Measurements from ENCODE around the gene NRSN2. TPM values are rescaled to one million over a fixed set of nuclear protein-coding genes. Genes with fewer than 3 reads are reported as not detected.

Gene NRSN2
- total RNA-seq, 1 donor from 2014 or later = 14.6 TPM

- peak overlapping the region; percentile 15 to 64 (median 45) for H3K9ac ChIP-seq (ENCODE audit: low read depth in 1 of 3, low read length in 3 of 3)
These were observed 36.9 kb upstream of the NRSN2 start for GRCh38 chr20:309841-310644.

GRCh38 chr20:310645-311044 is 36.3 kb upstream of the NRSN2 start:
- Histone ChIP-seq H3K9me3 (ENCODE audit: control insufficient read depth in 3 of 3, low read length in 3 of 3) (no peaks in the 10 kb centered on the region), H3K4me1 (ENCODE audit: control insufficient read depth in 3 of 3, insufficient read depth in 3 of 3, low read length in 3 of 3) (peaks cover 4 to 8% (median 7%) of the 10 kb centered on the region in 3 donors), H3K9ac (ENCODE audit: low read depth in 1 of 3, low read length in 3 of 3) (no peak overlapping the region), H3K36me3 (ENCODE audit: control insufficient read depth in 3 of 3, insufficient read depth in 3 of 3, low read length in 3 of 3) (no peaks in the 10 kb centered on the region), H3K4me3 (ENCODE audit: low read length in 3 of 3) (peak overlapping the region; percentile 24 to 77 (median 57)), H3K27ac (ENCODE audit: low read depth, low read length) (no peak overlapping the region), H3K27me3 (ENCODE audit: control insufficient read depth in 3 of 3, insufficient read depth in 3 of 3, low read length in 3 of 3) (no peaks in the 10 kb centered on the region)

More at GRCh38 chr20:309841-310644, 36.9 kb upstream of the NRSN2 start:
- Histone ChIP-seq H3K27me3 (ENCODE audit: control insufficient read depth in 3 of 3, insufficient read depth in 3 of 3, low read length in 3 of 3) (no peaks in the 10 kb centered on the region), H3K9me3 (ENCODE audit: control insufficient read depth in 3 of 3, low read length in 3 of 3) (no peaks in the 10 kb centered on the region), H3K4me3 (ENCODE audit: low read length in 3 of 3) (peak overlapping the region; percentile 57 to 77 (median 63)), H3K4me1 (ENCODE audit: control insufficient read depth in 3 of 3, insufficient read depth in 3 of 3, low read length in 3 of 3) (peaks cover 4 to 8% (median 7%) of the 10 kb centered on the region in 3 donors), H3K27ac (ENCODE audit: low read depth, low read length) (peak overlapping the region; percentile 77), H3K36me3 (ENCODE audit: control insufficient read depth in 3 of 3, insufficient read depth in 3 of 3, low read length in 3 of 3) (no peaks in the 10 kb centered on the region)

GRCh38 chr20:311609-312008 is 35.3 kb upstream of the NRSN2 start:
- Histone ChIP-seq H3K9ac (ENCODE audit: low read depth in 1 of 3, low read length in 3 of 3) (no peak overlapping the region), H3K27me3 (ENCODE audit: control insufficient read depth in 3 of 3, insufficient read depth in 3 of 3, low read length in 3 of 3) (no peaks in the 10 kb centered on the region), H3K27ac (ENCODE audit: low read depth, low read length) (no peak overlapping the region)

GRCh38 chr20:312067-312466 is 34.8 kb upstream of the NRSN2 start:
- H3K4me3 ChIP-seq (ENCODE audit: low read length in 3 of 3) = no peak overlapping the region
- H3K27me3 ChIP-seq (ENCODE audit: control insufficient read depth in 3 of 3, insufficient read depth in 3 of 3, low read length in 3 of 3) = no peaks in the 10 kb centered on the region
- peaks cover 4 to 8% (median 7%) of the 10 kb centered on the region in 3 donors for H3K4me1 ChIP-seq (ENCODE audit: control insufficient read depth in 3 of 3, insufficient read depth in 3 of 3, low read length in 3 of 3)
- H3K36me3 ChIP-seq (ENCODE audit: control insufficient read depth in 3 of 3, insufficient read depth in 3 of 3, low read length in 3 of 3) = no peaks in the 10 kb centered on the region
- no peaks in the 10 kb centered on the region for H3K9me3 ChIP-seq (ENCODE audit: control insufficient read depth in 3 of 3, low read length in 3 of 3)
- H3K27ac ChIP-seq (ENCODE audit: low read depth, low read length) = no peak overlapping the region
- no peak overlapping the region for H3K9ac ChIP-seq (ENCODE audit: low read depth in 1 of 3, low read length in 3 of 3)

More at GRCh38 chr20:311609-312008, 35.3 kb upstream of the NRSN2 start:
- Histone ChIP-seq H3K9me3 (ENCODE audit: control insufficient read depth in 3 of 3, low read length in 3 of 3) (no peaks in the 10 kb centered on the region), H3K4me3 (ENCODE audit: low read length in 3 of 3) (no peak overlapping the region), H3K4me1 (ENCODE audit: control insufficient read depth in 3 of 3, insufficient read depth in 3 of 3, low read length in 3 of 3) (peaks cover 4 to 8% (median 7%) of the 10 kb centered on the region in 3 donors), H3K36me3 (ENCODE audit: control insufficient read depth in 3 of 3, insufficient read depth in 3 of 3, low read length in 3 of 3) (no peaks in the 10 kb centered on the region)

- Histone ChIP-seq H3K27ac (ENCODE audit: low read depth, low read length) (no peak overlapping the region), H3K9me3 (ENCODE audit: control insufficient read depth in 3 of 3, low read length in 3 of 3) (no peaks in the 10 kb centered on the region), H3K27me3 (ENCODE audit: control insufficient read depth in 3 of 3, insufficient read depth in 3 of 3, low read length in 3 of 3) (no peaks in the 10 kb centered on the region), H3K4me1 (ENCODE audit: control insufficient read depth in 3 of 3, insufficient read depth in 3 of 3, low read length in 3 of 3) (peaks cover 4 to 8% (median 7%) of the 10 kb centered on the region in 3 donors), H3K4me3 (ENCODE audit: low read length in 3 of 3) (no peak overlapping the region), H3K9ac (ENCODE audit: low read depth in 1 of 3, low read length in 3 of 3) (no peak overlapping the region), H3K36me3 (ENCODE audit: control insufficient read depth in 3 of 3, insufficient read depth in 3 of 3, low read length in 3 of 3) (no peaks in the 10 kb centered on the region)
These were observed 34.0 kb upstream of the NRSN2 start for GRCh38 chr20:312866-313265.

- H3K4me1 ChIP-seq (ENCODE audit: control insufficient read depth in 3 of 3, insufficient read depth in 3 of 3, low read length in 3 of 3) = peaks cover 4 to 8% (median 7%) of the 10 kb centered on the region in 3 donors
- no peaks in the 10 kb centered on the region for H3K27me3 ChIP-seq (ENCODE audit: control insufficient read depth in 3 of 3, insufficient read depth in 3 of 3, low read length in 3 of 3)
- H3K9me3 ChIP-seq (ENCODE audit: control insufficient read depth in 3 of 3, low read length in 3 of 3) = no peaks in the 10 kb centered on the region
- H3K36me3 ChIP-seq (ENCODE audit: control insufficient read depth in 3 of 3, insufficient read depth in 3 of 3, low read length in 3 of 3) = no peaks in the 10 kb centered on the region
- H3K4me3 ChIP-seq (ENCODE audit: low read length in 3 of 3) = no peak overlapping the region
- H3K9ac ChIP-seq (ENCODE audit: low read depth in 1 of 3, low read length in 3 of 3) = no peak overlapping the region
- H3K27ac ChIP-seq (ENCODE audit: low read depth, low read length) = no peak overlapping the region
These were observed 33.5 kb upstream of the NRSN2 start for GRCh38 chr20:313402-313801.

- Histone ChIP-seq H3K4me1 (ENCODE audit: control insufficient read depth in 3 of 3, insufficient read depth in 3 of 3, low read length in 3 of 3) (peaks cover 4 to 8% (median 7%) of the 10 kb centered on the region in 3 donors), H3K9me3 (ENCODE audit: control insufficient read depth in 3 of 3, low read length in 3 of 3) (no peaks in the 10 kb centered on the region), H3K27ac (ENCODE audit: low read depth, low read length) (no peak overlapping the region), H3K27me3 (ENCODE audit: control insufficient read depth in 3 of 3, insufficient read depth in 3 of 3, low read length in 3 of 3) (no peaks in the 10 kb centered on the region), H3K4me3 (ENCODE audit: low read length in 3 of 3) (no peak overlapping the region), H3K9ac (ENCODE audit: low read depth in 1 of 3, low read length in 3 of 3) (no peak overlapping the region), H3K36me3 (ENCODE audit: control insufficient read depth in 3 of 3, insufficient read depth in 3 of 3, low read length in 3 of 3) (no peaks in the 10 kb centered on the region)
These were observed 33.0 kb upstream of the NRSN2 start for GRCh38 chr20:313948-314347.

- H3K4me3 ChIP-seq (ENCODE audit: low read length in 3 of 3) = no peak overlapping the region
- H3K27ac ChIP-seq (ENCODE audit: low read depth, low read length) = no peak overlapping the region
- no peaks in the 10 kb centered on the region for H3K27me3 ChIP-seq (ENCODE audit: control insufficient read depth in 3 of 3, insufficient read depth in 3 of 3, low read length in 3 of 3)
- no peak overlapping the region for H3K9ac ChIP-seq (ENCODE audit: low read depth in 1 of 3, low read length in 3 of 3)
- H3K9me3 ChIP-seq (ENCODE audit: control insufficient read depth in 3 of 3, low read length in 3 of 3) = no peaks in the 10 kb centered on the region
- H3K36me3 ChIP-seq (ENCODE audit: control insufficient read depth in 3 of 3, insufficient read depth in 3 of 3, low read length in 3 of 3) = no peaks in the 10 kb centered on the region
- no peaks in the 10 kb centered on the region for H3K4me1 ChIP-seq (ENCODE audit: control insufficient read depth in 3 of 3, insufficient read depth in 3 of 3, low read length in 3 of 3)
These were observed 30.4 kb upstream of the NRSN2 start for GRCh38 chr20:316316-317068.

- peaks cover 0 to 9% (median 4%) of the 10 kb centered on the region in 3 donors for H3K27me3 ChIP-seq (ENCODE audit: control insufficient read depth in 3 of 3, insufficient read depth in 3 of 3, low read length in 3 of 3)
- peak overlapping the region; percentile 82 for H3K27ac ChIP-seq (ENCODE audit: low read depth, low read length)
- H3K4me1 ChIP-seq (ENCODE audit: control insufficient read depth in 3 of 3, insufficient read depth in 3 of 3, low read length in 3 of 3) = peaks cover 3 to 16% (median 12%) of the 10 kb centered on the region in 3 donors
- peak overlapping the region; percentile 76 to 83 (median 77) for H3K9ac ChIP-seq (ENCODE audit: low read depth in 1 of 3, low read length in 3 of 3)
- H3K9me3 ChIP-seq (ENCODE audit: control insufficient read depth in 3 of 3, low read length in 3 of 3) = no peaks in the 10 kb centered on the region
- H3K4me3 ChIP-seq (ENCODE audit: low read length in 3 of 3) = peak overlapping the region; percentile 78 to 86 (median 83)
- H3K36me3 ChIP-seq (ENCODE audit: control insufficient read depth in 3 of 3, insufficient read depth in 3 of 3, low read length in 3 of 3) = peaks cover 0 to 2% (median 0%) of the 10 kb centered on the region in 3 donors
These were observed 22.5 kb upstream of the NRSN2 start for GRCh38 chr20:324177-325044.
